Kidney (tissue), 14 donors: ENCODE data around the gene DDX23. TPM values are rescaled to one million over a fixed set of nuclear protein-coding genes. Genes with fewer than 3 reads are reported as not detected.
A peak's percentile ranks its signal among the peaks of the same experiment; 100 is the strongest.

Experiments
- DNase-seq, 5 donors: peaks; one replicate each; pipeline ENCODE4 v3.0.0-alpha.2; 2013 to 2020
- FAIRE-seq: peaks from 2 replicates; lab custom pipeline; 2012; peaks lifted over from hg19 to GRCh38; lab: Jason Lieb, UNC
- H3K27ac ChIP-seq, 2 donors: one replicate each; pipeline ENCODE4 v1.7.0; 2013; ENCODE audit warnings: low read depth in 2 of 2, low read length in 2 of 2, inconsistent platforms in 1 of 2
- H3K27me3 ChIP-seq: one replicate; pipeline ENCODE4 v1.7.1; 2013; ENCODE audit warnings: low read length, inconsistent platforms; ENCODE audit not compliant: control insufficient read depth, insufficient read depth
- H3K36me3 ChIP-seq, 3 donors: one replicate each; pipeline versions ENCODE4 v1.7.0 to v1.7.1; 2013; ENCODE audit warnings: low read length in 3 of 3, control low read depth in 1 of 3, inconsistent platforms in 1 of 3; ENCODE audit not compliant: insufficient read depth in 3 of 3, control insufficient read depth in 2 of 3
- H3K4me1 ChIP-seq, 3 donors: one replicate each; pipeline versions ENCODE4 v1.7.0 to v1.7.1; 2013; ENCODE audit warnings: low read length in 3 of 3, inconsistent platforms in 1 of 3, low read depth in 1 of 3; ENCODE audit not compliant: control insufficient read depth in 2 of 3, insufficient read depth in 2 of 3
- H3K4me3 ChIP-seq, 3 donors: one replicate each; pipeline versions ENCODE4 v1.7.0 to v1.8.1; 2013; ENCODE audit warnings: low read length in 3 of 3, control low read depth in 1 of 3, inconsistent platforms in 1 of 3
- H3K9ac ChIP-seq, 3 donors: one replicate each; pipeline versions ENCODE4 v1.7.0 to v1.7.1; 2013; ENCODE audit warnings: low read length in 3 of 3, control low read depth in 1 of 3, inconsistent platforms in 1 of 3
- H3K9me3 ChIP-seq, 3 donors: one replicate each; pipeline versions ENCODE4 v1.7.0 to v1.7.1; 2013; ENCODE audit warnings: low read length in 3 of 3, control low read depth in 1 of 3, inconsistent platforms in 1 of 3; ENCODE audit not compliant: control insufficient read depth in 2 of 3, insufficient read depth in 1 of 3
- intact Hi-C: fragments of 100-400 bp; cut with DNase I; formaldehyde crosslinking; loops from one replicate; pipeline ENCODE4 v1.11.1; 2022
- polyA plus RNA-seq: library from polyadenylated mRNA; stranded (reverse); fragments of 350-450 nt; fragmentation: Illumina TruSeq; extraction: RNeasy Lipid Tissue Mini Kit (QIAGEN cat#74804); gene quantifications from one replicate; pipeline ENCODE4 v1.2.3, GENCODE V29; 2014; ENCODE audit warnings: low read depth, low replicate concordance; ENCODE audit not compliant: insufficient read depth
- total RNA-seq: library from RNA; stranded (reverse); fragmentation: NEBNext Ultra II Directional; extraction: Animal tissue kit (Norgen Biotek cat#: 25700); gene quantifications from one replicate; pipeline ENCODE4 v1.2.1, GENCODE V29; 2021
- TF ChIP-seq, protein P1 (sequence below): IDR thresholded peaks from 3 replicates; pipeline ENCODE4 v1.5.1; 2012; ENCODE audit warnings: mild to moderate bottlenecking, moderate library complexity, borderline replicate concordance; ENCODE audit not compliant: insufficient read depth; ENCODE audit errors: extremely low read depth
- donor health status: control.
- donor health status: control.
- donor health status: control.
- donor health status: control.
- donor health status: control.
- donor health status: DM: yes; HTN: yes; CAD: no.
- donor health status: Normal renal cell carcinoma (clear cell type).

The DDX23 gene
- total and polyA plus RNA-seq, 2 donors from 2014 or later, result 31.9 to 65.5 TPM

DNA sequence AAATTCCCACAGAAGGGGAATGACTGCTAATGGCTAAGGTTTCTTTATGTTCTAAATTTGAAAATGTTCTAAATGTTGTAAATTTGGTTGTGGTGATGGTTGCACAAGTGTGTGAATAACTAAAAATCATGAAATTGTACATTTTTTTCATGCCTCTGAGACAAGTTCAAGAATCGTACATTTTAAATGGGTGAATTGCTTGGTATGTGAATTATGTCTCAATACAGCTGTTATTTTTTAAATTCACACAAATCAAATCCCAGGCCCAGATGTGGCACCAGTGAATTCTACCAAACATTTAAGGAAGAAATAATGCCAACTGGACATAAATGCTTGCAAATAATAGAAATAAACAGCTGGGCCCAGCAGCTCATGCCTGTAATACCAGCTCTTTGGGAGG is 42.3 kb upstream of the DDX23 start:
- TF ChIP-seq, protein P1, sequence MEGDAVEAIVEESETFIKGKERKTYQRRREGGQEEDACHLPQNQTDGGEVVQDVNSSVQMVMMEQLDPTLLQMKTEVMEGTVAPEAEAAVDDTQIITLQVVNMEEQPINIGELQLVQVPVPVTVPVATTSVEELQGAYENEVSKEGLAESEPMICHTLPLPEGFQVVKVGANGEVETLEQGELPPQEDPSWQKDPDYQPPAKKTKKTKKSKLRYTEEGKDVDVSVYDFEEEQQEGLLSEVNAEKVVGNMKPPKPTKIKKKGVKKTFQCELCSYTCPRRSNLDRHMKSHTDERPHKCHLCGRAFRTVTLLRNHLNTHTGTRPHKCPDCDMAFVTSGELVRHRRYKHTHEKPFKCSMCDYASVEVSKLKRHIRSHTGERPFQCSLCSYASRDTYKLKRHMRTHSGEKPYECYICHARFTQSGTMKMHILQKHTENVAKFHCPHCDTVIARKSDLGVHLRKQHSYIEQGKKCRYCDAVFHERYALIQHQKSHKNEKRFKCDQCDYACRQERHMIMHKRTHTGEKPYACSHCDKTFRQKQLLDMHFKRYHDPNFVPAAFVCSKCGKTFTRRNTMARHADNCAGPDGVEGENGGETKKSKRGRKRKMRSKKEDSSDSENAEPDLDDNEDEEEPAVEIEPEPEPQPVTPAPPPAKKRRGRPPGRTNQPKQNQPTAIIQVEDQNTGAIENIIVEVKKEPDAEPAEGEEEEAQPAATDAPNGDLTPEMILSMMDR, result no peak
- intact Hi-C loops, result no loop called here
- no peak for DNase-seq
- no peak overlapping the region for H3K4me3 ChIP-seq
- no peak overlapping the region for H3K27ac ChIP-seq
- no peaks in the 10 kb centered on the region for H3K9me3 ChIP-seq
- H3K36me3 ChIP-seq, result no peaks in the 10 kb centered on the region
- peaks cover 0 to 2% (median 0%) of the 10 kb centered on the region in 3 donors for H3K4me1 ChIP-seq
- FAIRE-seq, result no peak
- no peak overlapping the region for H3K9ac ChIP-seq
- no peaks in the 10 kb centered on the region for H3K27me3 ChIP-seq

DNA sequence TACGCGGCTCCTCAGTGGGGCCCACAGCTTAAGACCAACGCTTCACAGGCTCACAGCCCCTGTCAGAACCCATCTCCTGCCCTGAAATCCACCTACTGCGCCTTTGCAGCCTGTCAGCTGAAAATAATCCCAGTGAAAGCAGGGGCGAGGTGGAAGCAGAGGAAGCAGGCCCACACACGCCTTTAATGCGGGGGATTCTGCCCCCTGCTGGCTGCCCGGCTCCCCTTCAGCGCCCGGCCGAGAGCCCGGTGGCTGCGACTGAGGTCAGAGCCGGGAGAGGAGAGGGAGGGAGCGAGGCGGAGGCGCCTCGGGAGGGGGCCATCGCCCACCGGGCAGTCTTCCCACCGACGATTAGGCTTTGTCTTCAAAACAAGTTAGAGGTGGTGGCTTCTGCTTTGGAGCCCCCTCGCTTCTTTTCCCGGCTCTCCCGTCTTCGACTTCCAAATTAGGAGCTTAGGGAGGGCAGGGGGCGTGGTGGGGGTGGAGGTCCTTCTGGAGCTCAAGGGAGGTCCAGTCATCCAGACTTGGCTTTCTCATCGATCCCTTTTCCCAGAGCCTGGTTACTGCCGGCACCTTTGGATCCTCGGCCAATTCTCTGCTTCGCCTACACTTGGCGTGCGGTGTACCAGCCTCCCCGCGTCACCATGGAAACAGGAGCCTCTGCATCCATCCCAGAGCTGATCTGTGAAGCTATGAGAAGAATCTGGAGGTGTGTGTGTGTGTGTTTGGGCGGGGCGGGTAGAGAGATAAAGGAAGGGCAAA is 38.9 kb upstream of the DDX23 start:
- H3K27ac ChIP-seq, result no peak overlapping the region
- no peaks in the 10 kb centered on the region for H3K9me3 ChIP-seq
- TF ChIP-seq, protein P1, result peak; percentile 87
- peaks cover 0 to 2% (median 0%) of the 10 kb centered on the region in 3 donors for H3K4me1 ChIP-seq
- H3K9ac ChIP-seq, result peak overlapping the region in 2 of 3 donors; percentile 46 to 68
- intact Hi-C loops, result no loop called here
- no peaks in the 10 kb centered on the region for H3K36me3 ChIP-seq
- no peaks in the 10 kb centered on the region for H3K27me3 ChIP-seq
- FAIRE-seq (no peak), DNase-seq (peak; percentile 87 to 92 (median 88))
- H3K4me3 ChIP-seq, result peak overlapping the region in 1 of 3 donors; percentile 20

DNA sequence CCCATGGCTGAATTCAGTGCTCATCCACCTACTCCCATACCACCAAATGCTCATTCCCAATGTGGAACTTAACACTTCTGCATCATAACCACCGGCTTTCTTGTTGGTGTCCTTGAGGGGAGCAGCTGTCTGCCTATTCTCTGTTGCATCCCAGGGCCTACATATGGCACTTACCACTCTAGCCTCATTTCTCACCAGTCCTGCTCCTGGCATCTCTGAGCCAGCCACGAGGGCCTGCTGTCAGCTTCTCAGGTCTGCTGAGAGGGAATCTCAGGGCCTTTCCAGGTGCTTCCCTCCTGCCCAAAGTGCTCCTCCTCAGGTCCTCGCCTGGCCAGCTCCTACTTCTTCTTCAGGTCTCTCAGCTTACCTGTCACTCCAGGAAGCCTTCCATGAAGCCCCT is 37.7 kb upstream of the DDX23 start:
- no peak for FAIRE-seq
- Histone ChIP-seq H3K27me3 (no peaks in the 10 kb centered on the region), H3K4me3 (no peak overlapping the region), H3K9me3 (no peaks in the 10 kb centered on the region), H3K9ac (no peak overlapping the region), H3K36me3 (no peaks in the 10 kb centered on the region), H3K4me1 (peaks cover 0 to 2% (median 0%) of the 10 kb centered on the region in 3 donors), H3K27ac (no peak overlapping the region)
- DNase-seq, result peak in 1 of 5 donors; percentile 15
- intact Hi-C loops, result no loop called here
- TF ChIP-seq, protein P1, result no peak
